ENCODE results near the gene UQCRHL.
A peak's percentile ranks its signal among the peaks of the same experiment; 100 is the strongest.
"Not testable (repeated sequence)": the region's sequence is repeated elsewhere in the genome, so short reads cannot be mapped to it uniquely, and the experiment has no call there.

UQCRHL gene

GRCh38 chr1:15848929-15849774, 41.7 kb upstream of the UQCRHL start:
- TF ChIP-seq, protein P1, sequence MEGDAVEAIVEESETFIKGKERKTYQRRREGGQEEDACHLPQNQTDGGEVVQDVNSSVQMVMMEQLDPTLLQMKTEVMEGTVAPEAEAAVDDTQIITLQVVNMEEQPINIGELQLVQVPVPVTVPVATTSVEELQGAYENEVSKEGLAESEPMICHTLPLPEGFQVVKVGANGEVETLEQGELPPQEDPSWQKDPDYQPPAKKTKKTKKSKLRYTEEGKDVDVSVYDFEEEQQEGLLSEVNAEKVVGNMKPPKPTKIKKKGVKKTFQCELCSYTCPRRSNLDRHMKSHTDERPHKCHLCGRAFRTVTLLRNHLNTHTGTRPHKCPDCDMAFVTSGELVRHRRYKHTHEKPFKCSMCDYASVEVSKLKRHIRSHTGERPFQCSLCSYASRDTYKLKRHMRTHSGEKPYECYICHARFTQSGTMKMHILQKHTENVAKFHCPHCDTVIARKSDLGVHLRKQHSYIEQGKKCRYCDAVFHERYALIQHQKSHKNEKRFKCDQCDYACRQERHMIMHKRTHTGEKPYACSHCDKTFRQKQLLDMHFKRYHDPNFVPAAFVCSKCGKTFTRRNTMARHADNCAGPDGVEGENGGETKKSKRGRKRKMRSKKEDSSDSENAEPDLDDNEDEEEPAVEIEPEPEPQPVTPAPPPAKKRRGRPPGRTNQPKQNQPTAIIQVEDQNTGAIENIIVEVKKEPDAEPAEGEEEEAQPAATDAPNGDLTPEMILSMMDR (IDR thresholded peaks at IDR 0.05; ENCODE audit: low read depth, low read length): no peak
- H3K4me3 ChIP-seq (ENCODE audit: low read depth, low read length): peak overlapping the region; percentile 75

DNA sequence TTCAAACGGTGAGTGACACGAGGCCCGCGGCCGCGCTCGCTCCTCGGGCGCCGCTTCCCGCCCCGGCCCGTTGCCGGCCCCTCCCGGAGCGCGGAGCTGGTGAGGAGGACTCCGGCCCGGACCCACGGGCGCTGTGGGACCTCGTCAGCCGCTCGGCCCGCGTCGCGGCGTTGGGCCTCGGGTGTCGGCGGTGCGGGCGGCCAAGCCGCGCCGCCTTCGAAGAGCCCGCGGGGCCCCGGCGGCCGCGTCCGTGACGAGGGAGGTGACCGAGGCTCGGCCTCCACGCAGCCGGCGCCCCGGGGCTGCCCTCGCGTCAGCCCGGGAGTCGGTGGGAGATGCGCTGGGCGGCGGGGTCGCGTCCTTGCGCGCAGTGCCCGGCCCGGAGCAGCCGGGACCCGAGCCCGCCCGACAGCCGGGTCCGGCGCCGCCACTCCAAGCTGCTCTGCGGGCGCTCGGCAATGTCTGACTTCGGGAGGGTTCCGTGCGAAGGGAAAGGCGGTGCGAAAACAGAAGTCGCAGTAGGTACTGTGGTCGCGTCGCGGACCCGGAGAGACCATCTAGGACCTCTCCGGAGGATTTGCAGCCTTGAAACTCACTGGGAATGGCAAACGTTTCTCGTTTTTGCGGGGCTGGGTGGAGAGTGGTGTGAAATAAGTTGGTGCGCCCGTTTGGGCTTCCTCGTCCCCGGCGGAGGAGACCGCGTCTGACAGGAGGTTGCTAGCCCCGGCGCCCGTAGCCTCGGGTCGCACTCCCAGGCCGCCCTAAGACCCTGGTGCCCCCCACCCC, 40.9 kb upstream of the UQCRHL start:
- H3K4me3 ChIP-seq (ENCODE audit: low read depth, low read length): peak overlapping the region; percentile 75

DNA sequence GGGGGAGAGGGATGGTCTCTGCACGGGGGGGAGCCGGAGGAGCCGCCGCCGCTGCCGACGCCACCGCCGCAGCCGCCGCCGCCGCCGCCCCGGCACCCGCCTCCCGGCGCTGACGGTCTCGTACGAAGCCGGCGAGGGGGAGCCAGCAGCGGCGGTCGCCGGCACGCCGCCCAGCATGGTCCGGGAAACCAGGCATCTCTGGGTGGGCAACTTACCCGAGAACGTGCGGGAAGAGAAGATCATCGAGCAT, 40.4 kb upstream of the UQCRHL start:
- peak overlapping the region; percentile 75 for H3K4me3 ChIP-seq (ENCODE audit: low read depth, low read length)
- TF ChIP-seq, protein P1 (IDR thresholded peaks at IDR 0.05; ENCODE audit: low read depth, low read length): no peak

More for the DNA sequence above, 40.9 kb upstream of the UQCRHL start:
- TF ChIP-seq, protein P1 (IDR thresholded peaks at IDR 0.05; ENCODE audit: low read depth, low read length): no peak

DNA sequence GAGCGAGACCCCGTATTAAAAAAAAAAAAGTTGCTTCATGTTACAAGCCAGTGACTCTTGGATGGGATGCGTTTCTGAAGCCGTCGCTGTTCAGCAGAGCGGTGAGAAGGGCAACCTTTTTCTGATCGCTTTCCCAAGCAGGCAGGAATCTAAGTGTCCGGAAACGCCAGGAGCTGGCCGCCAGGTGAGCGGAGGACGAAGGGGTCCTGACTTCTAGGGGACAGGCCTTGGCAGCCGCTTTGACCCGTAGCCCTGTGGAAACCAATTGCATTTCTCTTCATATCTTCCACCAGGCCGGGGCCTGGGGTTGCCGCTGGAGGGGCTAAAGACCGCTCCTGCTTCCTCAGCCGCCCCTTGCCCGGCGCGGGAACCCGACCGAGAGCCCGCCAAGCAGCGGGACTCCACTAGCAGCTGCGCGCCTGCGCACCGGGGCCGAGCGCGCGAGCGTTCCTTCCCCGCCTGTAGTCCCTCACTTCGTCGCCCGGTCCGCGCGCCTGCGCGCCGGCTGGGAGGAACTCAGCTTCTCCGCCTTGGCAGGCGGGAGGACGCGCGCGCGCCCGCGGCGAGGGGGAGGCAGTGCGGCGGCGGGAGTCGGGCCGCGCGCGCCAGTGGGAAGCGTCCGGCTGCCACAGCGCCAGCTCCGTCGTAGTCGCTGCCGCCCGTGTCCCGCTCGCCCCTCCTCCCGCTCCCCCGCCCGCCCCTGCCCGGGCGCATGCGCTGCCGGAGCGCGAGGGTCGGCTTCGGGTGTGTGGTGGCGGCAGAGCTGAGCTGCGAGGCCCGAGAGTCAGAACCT, 39.8 kb upstream of the UQCRHL start, which contains the start of gene SPEN:
SPEN (plus strand) TSS at position 608 of the 793 bp plus-strand sequence. CDS start 361 bp downstream, outside the sequence.
- H3K4me3 ChIP-seq (ENCODE audit: low read depth, low read length): peak within 1 kb of the TSS; percentile 75
- TF ChIP-seq, protein P1 (IDR thresholded peaks at IDR 0.05; ENCODE audit: low read depth, low read length): no peak

- H3K4me3 ChIP-seq (ENCODE audit: low read depth, low read length): not testable (repeated sequence)
Observed at GRCh38 chr1:15846056-15846455, 38.6 kb upstream of the UQCRHL start.

GRCh38 chr1:15843826-15844572, 36.5 kb upstream of the UQCRHL start:
- TF ChIP-seq, protein P1 (IDR thresholded peaks at IDR 0.05; ENCODE audit: low read depth, low read length): no peak
- H3K4me3 ChIP-seq (ENCODE audit: low read depth, low read length): no peak overlapping the region

- TF ChIP-seq, protein P1 (IDR thresholded peaks at IDR 0.05; ENCODE audit: low read depth, low read length): no peak
Observed at GRCh38 chr1:15838721-15839120, 31.3 kb upstream of the UQCRHL start.

More at GRCh38 chr1:15838721-15839120, 31.3 kb upstream of the UQCRHL start:
- no peak overlapping the region for H3K4me3 ChIP-seq (ENCODE audit: low read depth, low read length)

Data from WI38 (cell line).